DOHH2 (cell line): ENCODE measurements around the gene CDK19.
"Not testable (repeated sequence)": the region's sequence is repeated elsewhere in the genome, so short reads cannot be mapped to it uniquely, and the experiment has no call there.

Experiments used
- H3F3A ChIP-seq: fragments of 200-600 bp; sonication (generic), shearing (Covaris generic); 2 replicates; pipeline ENCODE4 v1.6.0; 2016; ENCODE audit warnings: antibody characterized with exemption, mild to moderate bottlenecking; ENCODE audit not compliant: control insufficient read depth, insufficient read depth
- H3K27ac ChIP-seq: fragments of 200-600 bp; sonication (generic); 2 replicates; pipeline ENCODE4 v1.5.1; 2014; ENCODE audit warnings: low read depth, mild to moderate bottlenecking, low read length, moderate library complexity
- H3K27me3 ChIP-seq: fragments of 200-600 bp; sonication (generic); 2 replicates; pipeline ENCODE4 v1.6.1; 2014; ENCODE audit warnings: mild to moderate bottlenecking, low read length, mixed read lengths; ENCODE audit not compliant: control insufficient read depth
- H3K36me3 ChIP-seq: fragments of 200-600 bp; sonication (generic); 2 replicates; pipeline ENCODE4 v1.6.1; 2014; ENCODE audit warnings: mild to moderate bottlenecking, low read length, moderate library complexity, mixed read lengths; ENCODE audit not compliant: control insufficient read depth
- H3K4me1 ChIP-seq: fragments of 200-600 bp; sonication (generic); 2 replicates; pipeline ENCODE4 v1.6.1; 2014; ENCODE audit warnings: mild to moderate bottlenecking, low read length, mixed read lengths; ENCODE audit not compliant: control insufficient read depth
- H3K4me2 ChIP-seq: fragments of 200-600 bp; sonication (generic); 2 replicates; pipeline ENCODE4 v1.6.0; 2014; ENCODE audit warnings: mild to moderate bottlenecking, low read length, moderate library complexity
- H3K4me3 ChIP-seq: fragments of 200-600 bp; sonication (generic); 2 replicates; pipeline ENCODE4 v1.5.1; 2014; ENCODE audit warnings: mild to moderate bottlenecking, low read length, mixed read lengths
- H3K79me2 ChIP-seq: fragments of 200-600 bp; sonication (generic); 2 replicates; pipeline ENCODE4 v1.6.1; 2014; ENCODE audit warnings: mild to moderate bottlenecking, low read length, mixed read lengths; ENCODE audit not compliant: control insufficient read depth
- H3K9me2 ChIP-seq: fragments of 200-600 bp; sonication (generic); replicated peaks from 2 replicates; pipeline ENCODE4 v1.6.1; 2014; ENCODE audit warnings: mild to moderate bottlenecking, low read length, mixed read lengths; ENCODE audit not compliant: control insufficient read depth
- H3K9me3 ChIP-seq: fragments of 200-600 bp; sonication (generic); 2 replicates; pipeline ENCODE4 v1.6.1; 2014; ENCODE audit warnings: antibody characterized with exemption, low read length, mixed read lengths; ENCODE audit not compliant: control insufficient read depth, insufficient read depth
- H4K20me1 ChIP-seq: fragments of 200-600 bp; sonication (generic); 2 replicates; pipeline ENCODE4 v1.6.0; 2014; ENCODE audit warnings: low read depth, mild to moderate bottlenecking, antibody characterized with exemption, low read length, moderate library complexity; ENCODE audit not compliant: control insufficient read depth, insufficient read depth
- CTCF ChIP-seq: fragments of 200-600 bp; sonication (generic); IDR thresholded peaks from one replicate; pipeline ENCODE4 v1.5.1; 2014; ENCODE audit warnings: antibody characterized with exemption, mild to moderate bottlenecking, low read depth, low read length; ENCODE audit not compliant: poor library complexity, severe bottlenecking
- EZH2phosphoT487 ChIP-seq: fragments of 200-600 bp; sonication (generic); IDR thresholded peaks from 2 replicates; pipeline ENCODE4 v1.6.1; 2017; ENCODE audit warnings: borderline replicate concordance, mild to moderate bottlenecking, antibody characterized with exemption, low read length, moderate library complexity, mixed read lengths

Gene CDK19

GRCh38 chr6:110810896-110811586, 4.2 kb downstream of the CDK19 start:
- TF ChIP-seq CTCF: no peak
- TF ChIP-seq EZH2phosphoT487: no peak
- Histone ChIP-seq H3K9me2 (no peaks in the 10 kb centered on the region), H4K20me1 (no peaks in the 10 kb centered on the region), H3K4me1 (peaks cover 64% of the 10 kb centered on the region), H3K9me3 (peaks cover 5% of the 10 kb centered on the region; the same call in 1 of the 2 replicates), H3K27me3 (no peaks in the 10 kb centered on the region), H3K36me3 (peaks cover 11% of the 10 kb centered on the region), H3F3A (peaks cover 24% of the 10 kb centered on the region), H3K79me2 (peaks cover 90% of the 10 kb centered on the region), H3K4me2 (peak overlapping the region; percentile 62), H3K4me3 (peak overlapping the region; percentile 81), H3K27ac (peak overlapping the region; percentile 78)

- no peak for TF ChIP-seq CTCF
- no peak for TF ChIP-seq EZH2phosphoT487
- Histone ChIP-seq H3K27me3 (no peaks in the 10 kb centered on the region), H3K79me2 (peaks cover 100% of the 10 kb centered on the region), H3K36me3 (peaks cover 10% of the 10 kb centered on the region), H3F3A (peaks cover 27% of the 10 kb centered on the region), H3K4me2 (peak overlapping the region; percentile 4), H4K20me1 (no peaks in the 10 kb centered on the region), H3K9me2 (no peaks in the 10 kb centered on the region), H3K4me3 (0 out of 2 replicates have a peak overlapping the region, but pooled peaks have one; percentile 81), H3K27ac (0 out of 2 replicates have a peak overlapping the region, but pooled peaks have one; percentile 3), H3K9me3 (peaks cover 5% of the 10 kb centered on the region; the same call in 1 of the 2 replicates), H3K4me1 (peaks cover 75% of the 10 kb centered on the region)
Measured at GRCh38 chr6:110809792-110810191, 5.5 kb downstream of the CDK19 start.

- Histone ChIP-seq H3K4me1 (peaks cover 48% of the 10 kb centered on the region), H3K79me2 (peaks cover 96% of the 10 kb centered on the region)
- not testable (repeated sequence) for H4K20me1 ChIP-seq, H3K4me2 ChIP-seq, H3K36me3 ChIP-seq, H3K4me3 ChIP-seq, H3K9me3 ChIP-seq, H3K27me3 ChIP-seq, H3K9me2 ChIP-seq, H3K27ac ChIP-seq, H3F3A ChIP-seq
Measured at GRCh38 chr6:110802175-110802574, 13.1 kb downstream of the CDK19 start.

- H3K4me3 ChIP-seq: no peak overlapping the region
- H4K20me1 ChIP-seq: no peaks in the 10 kb centered on the region; the same call in 1 of the 2 replicates
- peaks cover 36% of the 10 kb centered on the region for H3K4me1 ChIP-seq
- no peaks in the 10 kb centered on the region for H3K27me3 ChIP-seq
- TF ChIP-seq CTCF (no peak), EZH2phosphoT487 (no peak)
- peaks cover 94% of the 10 kb centered on the region for H3K79me2 ChIP-seq
- H3F3A ChIP-seq: peaks cover 7% of the 10 kb centered on the region
- no peaks in the 10 kb centered on the region for H3K9me3 ChIP-seq
- no peaks in the 10 kb centered on the region for H3K9me2 ChIP-seq
- H3K36me3 ChIP-seq: no peaks in the 10 kb centered on the region
- no peak overlapping the region for H3K4me2 ChIP-seq
- H3K27ac ChIP-seq: no peak overlapping the region
Measured at GRCh38 chr6:110800839-110801196, 14.5 kb downstream of the CDK19 start.
